Measurements from ENCODE around the gene GPBP1. TPM values are rescaled to one million over a fixed set of nuclear protein-coding genes. Genes with fewer than 3 reads are reported as not detected.

The GPBP1 gene
- total RNA-seq, 2 donors from 2014 or later = 46.5 to 73.8 TPM

- TF ChIP-seq CTCF (IDR thresholded peaks at IDR 0.05) = no peak
- H3K27me3 ChIP-seq = no peaks in the 10 kb centered on the region
- intact Hi-C loops (cut with DNase I) = no loop called here
- H3K36me3 ChIP-seq = no peaks in the 10 kb centered on the region
- H3K4me1 ChIP-seq = peaks cover 6% of the 10 kb centered on the region
- H3K9me3 ChIP-seq = no peaks in the 10 kb centered on the region
- H3K9ac ChIP-seq (ENCODE audit: low read depth in 2 of 2, low read length in 2 of 2) = no peak overlapping the region
- H3K4me3 ChIP-seq = no peak overlapping the region
- no peak for DNase-seq
- no peak overlapping the region for H3K27ac ChIP-seq
These were observed 20.8 kb downstream of the GPBP1 start for GRCh38 chr5:57194653-57195052.

- Histone ChIP-seq H3K27me3 (no peaks in the 10 kb centered on the region), H3K27ac (no peak overlapping the region), H3K9me3 (no peaks in the 10 kb centered on the region), H3K4me3 (no peak overlapping the region), H3K9ac (ENCODE audit: low read depth in 2 of 2, low read length in 2 of 2) (no peak overlapping the region), H3K36me3 (no peaks in the 10 kb centered on the region), H3K4me1 (peaks cover 6% of the 10 kb centered on the region)
- DNase-seq = no peak
- intact Hi-C loops (cut with DNase I) = no loop called here
- no peak for TF ChIP-seq CTCF (IDR thresholded peaks at IDR 0.05)
These were observed 21.2 kb downstream of the GPBP1 start for GRCh38 chr5:57195060-57195459.

- Histone ChIP-seq H3K9me3 (no peaks in the 10 kb centered on the region), H3K4me1 (peaks cover 6% of the 10 kb centered on the region), H3K36me3 (no peaks in the 10 kb centered on the region), H3K4me3 (no peak overlapping the region), H3K27me3 (no peaks in the 10 kb centered on the region), H3K27ac (peak overlapping the region; percentile 3), H3K9ac (ENCODE audit: low read depth in 2 of 2, low read length in 2 of 2) (no peak overlapping the region)
- DNase-seq = peak; percentile 40
- TF ChIP-seq CTCF (IDR thresholded peaks at IDR 0.05) = no peak
- intact Hi-C loops (cut with DNase I) = no loop called here
These were observed 26.0 kb downstream of the GPBP1 start for GRCh38 chr5:57199866-57200265.

- Histone ChIP-seq H3K9me3 (no peaks in the 10 kb centered on the region), H3K9ac (ENCODE audit: low read depth in 2 of 2, low read length in 2 of 2) (no peak overlapping the region), H3K36me3 (no peaks in the 10 kb centered on the region), H3K27ac (no peak overlapping the region), H3K4me3 (no peak overlapping the region), H3K27me3 (no peaks in the 10 kb centered on the region), H3K4me1 (peaks cover 6% of the 10 kb centered on the region)
- no peak for DNase-seq
- no peak for TF ChIP-seq CTCF (IDR thresholded peaks at IDR 0.05)
- intact Hi-C loops (cut with DNase I) = no loop called here
These were observed 29.0 kb downstream of the GPBP1 start for GRCh38 chr5:57202811-57203210.

- no peak for DNase-seq
- no peak overlapping the region for H3K27ac ChIP-seq
- intact Hi-C loops (cut with DNase I) = no loop called here
- H3K27me3 ChIP-seq = no peaks in the 10 kb centered on the region
- H3K9ac ChIP-seq (ENCODE audit: low read depth in 2 of 2, low read length in 2 of 2) = no peak overlapping the region
- no peak overlapping the region for H3K4me3 ChIP-seq
- no peaks in the 10 kb centered on the region for H3K4me1 ChIP-seq
- no peaks in the 10 kb centered on the region for H3K9me3 ChIP-seq
- TF ChIP-seq CTCF (IDR thresholded peaks at IDR 0.05) = no peak
- H3K36me3 ChIP-seq = no peaks in the 10 kb centered on the region
These were observed 33.3 kb downstream of the GPBP1 start for GRCh38 chr5:57207007-57207653.
